ENCODE data around the gene AOC3.
"Not testable (repeated sequence)": the region's sequence is repeated elsewhere in the genome, so short reads cannot be mapped to it uniquely, and the experiment has no call there.

AOC3 gene

DNA sequence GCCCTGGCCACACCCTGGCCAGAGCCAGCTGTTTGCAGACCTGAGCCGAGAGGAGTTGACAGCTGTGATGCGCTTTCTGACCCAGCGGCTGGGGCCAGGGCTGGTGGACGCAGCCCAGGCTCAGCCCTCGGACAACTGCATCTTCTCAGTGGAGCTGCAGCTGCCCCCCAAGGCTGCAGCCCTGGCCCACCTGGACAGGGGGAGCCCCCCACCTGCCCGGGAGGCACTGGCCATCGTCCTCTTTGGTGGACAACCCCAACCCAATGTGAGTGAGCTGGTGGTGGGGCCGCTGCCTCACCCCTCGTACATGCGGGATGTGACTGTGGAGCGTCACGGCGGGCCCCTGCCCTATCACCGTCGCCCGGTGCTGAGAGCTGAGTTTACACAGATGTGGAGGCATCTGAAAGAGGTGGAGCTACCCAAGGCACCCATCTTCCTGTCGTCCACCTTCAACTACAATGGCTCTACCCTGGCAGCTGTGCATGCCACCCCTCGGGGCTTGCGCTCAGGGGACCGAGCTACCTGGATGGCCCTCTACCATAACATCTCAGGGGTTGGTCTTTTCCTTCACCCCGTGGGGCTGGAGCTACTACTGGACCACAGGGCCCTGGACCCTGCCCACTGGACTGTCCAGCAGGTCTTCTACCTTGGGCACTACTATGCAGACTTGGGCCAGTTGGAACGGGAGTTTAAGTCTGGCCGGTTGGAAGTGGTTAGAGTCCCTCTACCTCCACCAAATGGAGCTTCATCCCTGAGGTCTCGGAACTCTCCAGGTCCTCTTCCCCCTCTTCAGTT is 6.0 kb upstream of the AOC3 start:
- DNase-seq = no peak

DNA sequence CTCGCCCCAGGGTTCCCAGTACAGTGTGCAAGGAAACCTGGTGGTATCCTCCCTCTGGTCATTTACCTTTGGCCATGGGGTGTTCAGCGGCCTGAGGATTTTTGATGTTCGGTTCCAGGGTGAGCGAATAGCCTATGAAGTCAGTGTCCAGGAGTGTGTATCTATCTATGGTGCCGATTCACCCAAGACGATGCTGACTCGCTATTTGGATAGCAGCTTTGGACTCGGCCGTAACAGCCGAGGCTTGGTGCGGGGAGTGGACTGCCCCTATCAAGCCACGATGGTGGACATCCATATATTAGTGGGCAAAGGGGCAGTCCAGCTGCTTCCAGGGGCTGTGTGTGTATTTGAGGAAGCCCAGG is 5.5 kb upstream of the AOC3 start:
- DNase-seq = no peak

DNA sequence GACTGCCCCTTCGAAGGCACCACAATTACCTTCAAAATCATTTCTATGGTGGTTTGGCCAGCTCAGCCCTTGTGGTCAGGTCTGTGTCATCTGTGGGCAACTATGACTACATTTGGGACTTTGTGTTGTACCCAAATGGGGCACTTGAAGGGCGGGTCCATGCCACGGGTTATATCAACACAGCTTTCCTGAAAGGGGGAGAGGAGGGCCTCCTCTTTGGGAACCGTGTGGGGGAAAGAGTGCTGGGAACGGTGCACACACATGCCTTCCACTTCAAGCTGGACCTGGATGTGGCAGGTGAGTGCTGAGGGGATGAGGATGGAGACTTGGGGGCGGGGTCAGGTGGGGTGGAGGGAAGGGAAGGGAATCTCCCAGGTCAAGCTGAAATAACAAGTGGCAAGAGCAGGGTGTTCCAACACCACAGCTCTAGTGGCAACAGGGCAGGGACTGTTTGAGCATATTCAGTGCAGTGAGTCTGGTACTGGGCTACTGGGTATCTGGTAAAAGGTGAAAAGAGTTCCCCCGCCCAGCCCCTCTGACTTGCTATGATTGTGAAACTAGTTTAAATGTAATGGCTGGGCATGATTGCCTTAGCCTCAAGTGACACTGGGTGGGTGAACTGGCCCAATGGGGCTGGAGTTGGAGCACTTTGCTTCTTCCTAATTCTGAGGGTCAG is 4.9 kb upstream of the AOC3 start:
- no peak for DNase-seq

DNA sequence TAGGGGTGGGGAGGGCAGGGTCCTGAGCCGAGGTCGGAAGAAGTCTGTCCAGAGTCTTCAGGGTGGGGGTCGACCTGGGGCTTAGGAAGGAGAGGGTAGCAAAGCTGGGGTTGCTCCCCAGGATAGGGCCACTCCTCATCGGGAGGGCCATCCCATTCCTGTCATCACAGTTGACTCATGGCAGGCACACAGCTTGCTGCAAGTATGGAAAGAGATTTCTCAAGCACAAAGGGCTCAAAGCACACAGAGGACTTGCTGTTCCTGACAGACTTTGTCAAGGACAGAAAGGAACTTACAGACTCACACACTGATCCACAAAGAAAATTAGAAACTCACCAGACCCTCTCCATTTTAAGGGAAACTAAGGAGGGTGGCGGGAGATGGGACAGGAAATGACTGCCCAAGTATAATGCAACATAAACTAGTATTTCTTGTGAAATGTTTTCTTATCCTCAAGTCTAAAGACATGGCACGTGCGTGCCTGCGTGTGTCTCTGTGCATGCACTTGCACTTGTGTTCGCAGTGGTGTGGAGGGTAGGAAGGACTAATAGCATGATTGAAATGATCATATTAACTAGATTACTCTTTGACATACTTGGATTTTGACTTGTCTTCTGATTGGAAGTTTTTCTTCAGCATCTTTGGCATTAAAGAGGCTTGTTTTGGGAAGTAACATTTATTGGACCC is 4.3 kb upstream of the AOC3 start:
- DNase-seq = no peak

DNA sequence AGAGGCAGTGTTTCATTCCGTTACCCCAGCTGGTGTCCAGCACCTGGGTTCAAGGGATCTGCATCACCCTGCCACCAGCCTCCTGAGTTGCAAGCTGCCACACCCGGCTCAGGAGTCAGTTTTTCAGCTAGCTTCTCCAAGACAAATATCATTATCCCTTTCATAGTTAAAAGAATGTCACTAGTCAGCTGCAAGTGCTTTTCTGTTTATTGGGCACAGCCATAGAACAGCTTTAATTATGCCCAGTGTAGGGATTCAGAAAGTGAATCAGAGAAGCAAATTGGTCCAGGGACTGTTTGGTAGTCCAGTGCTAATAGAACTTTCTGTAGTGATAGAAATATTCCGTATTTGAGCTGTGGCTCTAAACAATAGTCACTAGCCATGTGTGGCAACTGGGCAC is 2.9 kb upstream of the AOC3 start:
- DNase-seq = no peak

GRCh38 chr17:42849031-42849430 is 2.0 kb upstream of the AOC3 start:
- DNase-seq = no peak

GRCh38 chr17:42849451-42850181 is 1.4 kb upstream of the AOC3 start:
- DNase-seq = no peak

DNA sequence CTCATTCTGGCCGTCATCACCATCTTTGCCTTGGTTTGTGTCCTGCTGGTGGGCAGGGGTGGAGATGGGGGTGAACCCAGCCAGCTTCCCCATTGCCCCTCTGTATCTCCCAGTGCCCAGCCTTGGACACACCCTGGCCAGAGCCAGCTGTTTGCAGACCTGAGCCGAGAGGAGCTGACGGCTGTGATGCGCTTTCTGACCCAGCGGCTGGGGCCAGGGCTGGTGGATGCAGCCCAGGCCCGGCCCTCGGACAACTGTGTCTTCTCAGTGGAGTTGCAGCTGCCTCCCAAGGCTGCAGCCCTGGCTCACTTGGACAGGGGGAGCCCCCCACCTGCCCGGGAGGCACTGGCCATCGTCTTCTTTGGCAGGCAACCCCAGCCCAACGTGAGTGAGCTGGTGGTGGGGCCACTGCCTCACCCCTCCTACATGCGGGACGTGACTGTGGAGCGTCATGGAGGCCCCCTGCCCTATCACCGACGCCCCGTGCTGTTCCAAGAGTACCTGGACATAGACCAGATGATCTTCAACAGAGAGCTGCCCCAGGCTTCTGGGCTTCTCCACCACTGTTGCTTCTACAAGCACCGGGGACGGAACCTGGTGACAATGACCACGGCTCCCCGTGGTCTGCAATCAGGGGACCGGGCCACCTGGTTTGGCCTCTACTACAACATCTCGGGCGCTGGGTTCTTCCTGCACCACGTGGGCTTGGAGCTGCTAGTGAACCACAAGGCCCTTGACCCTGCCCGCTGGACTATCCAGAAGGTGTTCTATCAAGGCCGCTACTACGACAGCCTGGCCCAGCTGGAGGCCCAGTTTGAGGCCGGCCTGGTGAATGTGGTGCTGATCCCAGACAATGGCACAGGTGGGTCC is 607 bp downstream of the AOC3 start:
- not testable (repeated sequence) for DNase-seq

GRCh38 chr17:42852351-42852750 is 1.4 kb downstream of the AOC3 start:
- DNase-seq = no peak

GRCh38 chr17:42853004-42853403 is 2.0 kb downstream of the AOC3 start:
- no peak for DNase-seq

DNA sequence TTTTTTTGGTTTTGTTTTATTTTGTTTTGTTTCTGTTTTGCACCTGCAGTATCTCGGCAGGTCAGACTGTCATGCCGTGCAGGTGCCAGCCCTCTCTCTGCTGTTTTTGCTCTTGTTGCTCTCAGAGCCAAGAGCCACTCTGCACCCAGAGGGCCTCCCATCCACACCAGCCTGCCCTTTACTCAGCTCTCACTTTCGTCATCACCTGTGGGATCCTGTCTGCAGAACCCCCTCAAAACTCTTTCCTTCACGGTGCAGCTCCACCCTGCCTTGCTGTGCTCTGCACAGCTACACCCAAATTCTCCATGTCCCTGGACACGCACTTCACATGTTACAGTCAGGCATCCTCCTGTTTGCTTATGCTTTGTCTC is 2.6 kb downstream of the AOC3 start:
- no peak for DNase-seq

DNA sequence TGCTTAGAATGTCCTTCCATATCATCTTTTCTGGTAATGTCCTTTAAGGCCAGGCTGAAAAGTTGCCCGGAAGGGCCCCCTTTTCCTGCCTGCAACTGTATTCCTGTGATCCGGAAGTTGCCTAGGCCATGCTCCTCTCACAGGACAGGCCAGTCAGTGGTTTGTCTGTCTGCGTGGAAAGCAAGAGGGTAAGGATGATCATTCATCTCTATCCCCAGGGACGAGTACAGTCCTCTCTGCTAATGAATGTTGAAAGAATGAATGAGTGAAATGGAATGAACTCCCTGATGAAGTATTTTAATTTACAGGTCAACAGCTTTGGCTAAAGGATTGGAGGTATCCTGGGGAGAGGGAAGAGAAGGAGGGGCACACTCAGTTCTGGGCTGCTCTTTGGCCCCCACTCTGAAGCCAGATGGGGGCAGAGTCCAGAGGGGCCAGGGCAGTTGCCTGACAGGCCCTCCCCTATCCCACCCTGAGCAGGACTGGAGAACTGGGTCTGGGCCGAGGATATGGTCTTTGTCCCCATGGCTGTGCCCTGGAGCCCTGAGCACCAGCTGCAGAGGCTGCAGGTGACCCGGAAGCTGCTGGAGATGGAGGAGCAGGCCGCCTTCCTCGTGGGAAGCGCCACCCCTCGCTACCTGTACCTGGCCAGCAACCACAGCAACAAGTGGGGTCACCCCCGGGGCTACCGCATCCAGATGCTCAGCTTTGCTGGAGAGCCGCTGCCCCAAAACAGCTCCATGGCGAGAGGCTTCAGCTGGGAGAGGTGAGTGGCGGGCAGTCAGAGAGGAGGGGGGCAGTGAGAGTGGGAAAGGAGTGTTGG is 3.2 kb downstream of the AOC3 start:
- DNase-seq = no peak

DNA sequence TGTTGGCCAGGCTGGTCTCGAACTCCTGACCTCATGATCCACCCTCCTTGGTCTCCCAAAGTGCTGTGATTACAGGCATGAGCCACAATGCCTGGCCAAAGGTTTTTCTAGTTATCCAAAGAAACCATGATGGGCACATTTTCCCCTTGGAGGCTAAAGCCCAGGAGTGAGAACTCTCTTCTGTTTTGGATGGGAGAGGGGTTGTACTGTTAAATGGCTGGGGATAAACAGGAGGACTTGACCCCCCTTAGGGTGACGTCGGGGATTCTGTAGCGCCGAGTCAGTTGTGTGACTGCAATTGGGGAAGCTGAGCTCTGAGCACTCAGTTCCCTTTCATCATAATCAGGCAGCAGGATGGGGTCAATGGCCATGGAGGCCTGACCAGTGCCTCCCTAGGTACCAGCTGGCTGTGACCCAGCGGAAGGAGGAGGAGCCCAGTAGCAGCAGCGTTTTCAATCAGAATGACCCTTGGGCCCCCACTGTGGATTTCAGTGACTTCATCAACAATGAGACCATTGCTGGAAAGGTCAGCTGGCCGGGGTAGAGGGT is 4.1 kb downstream of the AOC3 start:
- no peak for DNase-seq

DNA sequence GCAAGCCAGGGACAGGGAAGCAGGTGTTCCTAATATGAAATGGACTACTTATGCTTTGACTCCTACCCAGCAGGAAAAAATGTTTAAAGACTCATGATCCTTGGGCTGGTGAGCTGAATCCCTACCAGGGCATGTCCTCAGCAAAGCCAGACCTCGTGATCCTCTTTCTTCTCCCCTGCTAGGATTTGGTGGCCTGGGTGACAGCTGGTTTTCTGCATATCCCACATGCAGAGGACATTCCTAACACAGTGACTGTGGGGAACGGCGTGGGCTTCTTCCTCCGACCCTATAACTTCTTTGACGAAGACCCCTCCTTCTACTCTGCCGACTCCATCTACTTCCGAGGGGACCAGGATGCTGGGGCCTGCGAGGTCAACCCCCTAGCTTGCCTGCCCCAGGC is 5.1 kb downstream of the AOC3 start:
- not testable (repeated sequence) for DNase-seq

DNA sequence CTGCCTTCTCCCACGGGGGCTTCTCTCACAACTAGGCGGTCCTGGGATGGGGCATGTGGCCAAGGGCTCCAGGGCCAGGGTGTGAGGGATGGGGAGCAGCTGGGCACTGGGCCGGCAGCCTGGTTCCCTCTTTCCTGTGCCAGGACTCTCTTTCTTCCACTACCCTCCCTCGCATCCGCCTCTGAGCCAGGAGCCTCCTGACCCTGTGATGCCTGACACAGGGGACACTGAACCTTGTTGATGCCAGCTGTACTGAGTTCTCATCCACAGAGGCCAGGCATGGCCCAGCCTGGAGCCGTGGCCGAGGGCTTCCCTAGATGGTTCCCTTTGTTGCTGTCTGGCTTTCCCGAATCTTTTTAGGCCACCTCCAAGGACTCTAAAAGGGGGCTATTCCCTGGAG is 5.5 kb downstream of the AOC3 start:
- not testable (repeated sequence) for DNase-seq

DNA sequence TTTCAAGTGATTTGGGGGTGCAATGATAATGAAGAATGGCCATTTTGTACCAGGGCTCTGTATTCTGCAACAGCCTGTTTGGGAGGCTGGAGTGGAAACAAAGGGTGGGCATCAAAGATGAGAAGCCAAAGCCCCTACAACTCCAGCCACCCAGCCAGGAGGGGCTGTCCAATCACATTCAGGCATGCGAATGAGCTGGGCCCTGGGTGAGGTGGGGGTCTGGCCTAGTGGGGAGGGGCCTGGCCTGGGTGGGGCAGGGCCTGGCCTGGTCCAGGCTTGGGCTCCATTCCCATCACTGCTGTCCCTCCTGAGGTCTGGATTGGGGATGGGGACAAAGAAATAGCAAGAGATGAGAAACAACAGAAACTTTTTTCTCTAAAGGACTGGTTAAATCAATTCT is 6.4 kb downstream of the AOC3 start:
- no peak for DNase-seq

DNA sequence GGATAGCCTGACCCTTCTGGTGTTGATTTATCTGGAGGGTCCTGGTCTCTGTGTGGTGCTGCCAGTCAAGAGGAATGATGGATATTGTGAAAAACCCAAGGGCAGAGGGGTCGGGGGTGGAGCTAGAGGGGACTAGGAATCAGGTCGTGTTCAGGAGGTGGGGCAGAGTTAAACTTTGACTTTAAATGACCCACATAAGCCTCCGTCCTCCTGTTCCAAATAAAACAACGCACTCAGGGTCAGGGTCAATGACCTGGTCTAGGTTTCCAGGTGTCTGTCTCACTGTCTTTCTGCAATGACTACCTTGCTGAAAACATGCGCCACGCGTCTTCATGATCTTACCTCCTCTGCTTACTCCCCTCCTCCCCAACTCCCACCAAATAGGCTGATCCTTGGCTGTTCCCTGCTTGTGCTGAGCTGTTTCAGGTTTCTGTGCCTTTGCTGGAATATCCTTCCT is 14.7 kb downstream of the AOC3 start:
- DNase-seq = no peak

DNA sequence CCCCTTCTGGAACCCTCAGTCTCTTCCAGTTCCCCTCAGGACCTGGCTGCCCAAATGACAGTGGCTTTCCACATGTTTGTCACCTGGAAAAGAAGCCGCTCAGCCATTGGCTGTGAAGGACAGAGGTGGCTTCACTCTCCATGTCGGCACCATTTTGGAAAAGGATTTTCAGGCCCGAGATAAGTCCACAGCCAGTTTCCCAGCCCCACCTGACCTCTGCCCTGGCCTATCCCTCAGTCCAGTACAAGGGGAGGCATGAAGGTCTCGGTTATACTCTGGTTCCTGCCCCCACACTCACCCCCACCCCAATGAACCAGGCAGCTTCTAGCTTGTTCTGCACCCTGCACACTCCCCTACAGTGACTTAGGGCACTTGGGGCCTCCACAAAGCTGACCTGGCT is 15.2 kb downstream of the AOC3 start:
- DNase-seq = no peak

DNA sequence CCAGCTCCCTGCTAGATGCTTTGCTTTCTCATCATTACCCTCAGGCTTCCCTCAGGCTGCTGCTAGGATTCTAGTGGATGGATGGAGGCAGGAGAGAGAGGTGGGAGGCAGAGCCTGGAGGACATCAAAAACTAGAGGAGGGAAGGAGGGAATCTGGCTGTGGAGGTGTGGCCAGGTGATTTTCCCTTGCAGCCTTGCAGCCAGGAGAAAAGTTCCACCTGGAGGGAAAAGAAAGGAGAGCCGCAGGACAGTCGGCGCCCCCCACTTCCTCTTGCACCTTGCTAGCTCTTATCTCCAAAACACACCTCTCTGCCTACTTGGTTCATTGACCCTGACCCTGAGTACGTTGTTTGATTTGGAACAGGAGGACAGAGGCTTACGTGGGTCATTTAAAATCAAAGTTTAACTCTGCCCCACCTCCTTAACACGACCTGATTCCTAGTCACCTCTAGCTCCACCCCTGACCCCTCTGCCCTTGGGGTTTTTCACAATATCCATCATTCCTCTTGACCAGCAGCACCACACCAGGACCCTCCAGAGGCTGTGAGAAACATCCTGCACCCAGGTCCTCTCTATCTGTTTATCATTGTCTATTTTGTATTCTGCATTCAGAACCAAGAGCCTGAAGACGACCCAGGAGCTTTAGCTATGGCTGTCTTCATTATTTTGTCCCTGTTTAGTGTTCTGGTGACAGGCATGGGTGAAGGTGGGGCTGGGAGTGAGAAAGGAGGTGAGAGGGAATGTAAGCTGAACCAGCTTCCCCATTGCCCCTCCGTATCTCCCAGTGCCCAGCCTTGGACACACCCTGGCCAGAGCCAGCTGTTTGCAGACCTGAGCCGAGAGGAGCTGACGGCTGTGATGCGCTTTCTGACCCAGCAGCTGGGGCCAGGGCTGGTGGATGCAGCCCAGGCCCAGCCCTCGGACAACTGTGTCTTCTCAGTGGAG is 15.9 kb downstream of the AOC3 start:
- no peak for DNase-seq

GRCh38 chr17:42867694-42868261 is 16.8 kb downstream of the AOC3 start:
- not testable (repeated sequence) for DNase-seq
